Measurements from ENCODE around the gene CFAP91.

GRCh38 chr3:119745942-119746341, 43.1 kb downstream of the CFAP91 start:
- no peak for TF ChIP-seq GATA2 (IDR thresholded peaks at IDR 0.05; ENCODE audit: insufficient read depth, insufficient read length, low read depth, low read length)
- TF ChIP-seq CTCF (IDR thresholded peaks at IDR 0.05; ENCODE audit: extremely low read depth in 1 of 2, insufficient read depth in 1 of 2, low read depth in 1 of 2, low read length in 2 of 2), result no peak
- TF ChIP-seq FOS (IDR thresholded peaks at IDR 0.05; ENCODE audit: borderline replicate concordance, insufficient read depth, low read length), result no peak
- TF ChIP-seq POLR2A (IDR thresholded peaks at IDR 0.05; ENCODE audit: low read depth, low read length), result no peak
- TF ChIP-seq MYC (IDR thresholded peaks at IDR 0.05; ENCODE audit: low read depth, low read length), result no peak
- TF ChIP-seq EZH2 (IDR thresholded peaks at IDR 0.05; ENCODE audit: borderline replicate concordance, low read depth, low read length, severe bottlenecking), result no peak

Measured in endothelial cell of umbilical vein (primary cell).